GM21723 (cell line): ENCODE measurements around the gene SPECC1.
"Not testable (repeated sequence)": the region's sequence is repeated elsewhere in the genome, so short reads cannot be mapped to it uniquely, and the experiment has no call there.

ENCODE experiments used
- ATAC-seq: cut with Tn5 transposase; IDR thresholded peaks from one replicate; pipeline ENCODE4 v1.9.1; 2021; ENCODE audit warnings: mild to moderate bottlenecking, moderate library complexity; ENCODE audit not compliant: unreplicated experiment

The SPECC1 gene, protein sequence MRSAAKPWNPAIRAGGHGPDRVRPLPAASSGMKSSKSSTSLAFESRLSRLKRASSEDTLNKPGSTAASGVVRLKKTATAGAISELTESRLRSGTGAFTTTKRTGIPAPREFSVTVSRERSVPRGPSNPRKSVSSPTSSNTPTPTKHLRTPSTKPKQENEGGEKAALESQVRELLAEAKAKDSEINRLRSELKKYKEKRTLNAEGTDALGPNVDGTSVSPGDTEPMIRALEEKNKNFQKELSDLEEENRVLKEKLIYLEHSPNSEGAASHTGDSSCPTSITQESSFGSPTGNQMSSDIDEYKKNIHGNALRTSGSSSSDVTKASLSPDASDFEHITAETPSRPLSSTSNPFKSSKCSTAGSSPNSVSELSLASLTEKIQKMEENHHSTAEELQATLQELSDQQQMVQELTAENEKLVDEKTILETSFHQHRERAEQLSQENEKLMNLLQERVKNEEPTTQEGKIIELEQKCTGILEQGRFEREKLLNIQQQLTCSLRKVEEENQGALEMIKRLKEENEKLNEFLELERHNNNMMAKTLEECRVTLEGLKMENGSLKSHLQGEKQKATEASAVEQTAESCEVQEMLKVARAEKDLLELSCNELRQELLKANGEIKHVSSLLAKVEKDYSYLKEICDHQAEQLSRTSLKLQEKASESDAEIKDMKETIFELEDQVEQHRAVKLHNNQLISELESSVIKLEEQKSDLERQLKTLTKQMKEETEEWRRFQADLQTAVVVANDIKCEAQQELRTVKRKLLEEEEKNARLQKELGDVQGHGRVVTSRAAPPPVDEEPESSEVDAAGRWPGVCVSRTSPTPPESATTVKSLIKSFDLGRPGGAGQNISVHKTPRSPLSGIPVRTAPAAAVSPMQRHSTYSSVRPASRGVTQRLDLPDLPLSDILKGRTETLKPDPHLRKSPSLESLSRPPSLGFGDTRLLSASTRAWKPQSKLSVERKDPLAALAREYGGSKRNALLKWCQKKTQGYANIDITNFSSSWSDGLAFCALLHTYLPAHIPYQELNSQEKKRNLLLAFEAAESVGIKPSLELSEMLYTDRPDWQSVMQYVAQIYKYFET

DNA sequence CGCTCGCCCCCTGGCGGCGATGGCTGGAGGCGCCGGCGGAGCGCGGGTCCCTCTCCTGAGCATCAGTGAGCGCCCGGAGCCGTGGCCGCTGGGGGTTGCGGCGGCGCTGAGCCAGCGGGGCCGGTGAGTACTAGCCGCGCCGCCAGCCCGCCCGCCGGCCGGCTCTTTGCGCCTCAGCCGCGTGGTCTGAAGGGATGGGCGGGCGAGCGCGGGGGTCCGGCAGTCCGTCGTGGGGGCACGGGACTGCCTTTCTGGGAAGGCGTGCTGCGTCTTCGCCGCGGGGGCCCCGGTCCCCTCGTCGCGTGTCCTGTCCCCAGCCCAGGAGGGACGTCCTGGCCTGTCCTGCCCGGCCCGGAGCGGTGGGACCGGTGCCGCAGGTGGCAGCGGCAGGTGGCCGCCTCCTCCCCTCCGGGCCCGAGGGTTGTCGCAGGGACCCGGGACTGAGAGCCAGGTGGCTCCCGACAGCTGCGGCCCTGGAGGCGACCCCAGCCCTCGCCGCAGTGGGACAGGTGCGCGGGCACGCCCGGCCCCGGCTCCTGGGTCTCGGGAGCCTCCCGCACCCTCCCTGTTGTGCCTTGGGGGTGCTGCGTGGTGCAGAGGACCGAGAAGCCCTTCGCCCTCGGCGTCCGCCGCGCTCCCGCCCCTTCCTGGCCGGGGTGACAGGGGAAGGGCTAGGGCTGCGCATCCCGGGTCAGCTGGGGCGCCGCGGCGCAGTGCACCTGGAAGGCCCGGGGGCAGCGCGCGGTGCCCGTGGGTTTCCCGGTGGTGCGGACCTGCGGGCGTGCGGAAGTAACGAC, at the start of gene SPECC1:
TSS of gene SPECC1 (plus strand) at position 58 of the 797 bp plus-strand sequence. CDS start 87,293 bp downstream, outside the sequence.
- ATAC-seq, result peak; percentile 91

DNA sequence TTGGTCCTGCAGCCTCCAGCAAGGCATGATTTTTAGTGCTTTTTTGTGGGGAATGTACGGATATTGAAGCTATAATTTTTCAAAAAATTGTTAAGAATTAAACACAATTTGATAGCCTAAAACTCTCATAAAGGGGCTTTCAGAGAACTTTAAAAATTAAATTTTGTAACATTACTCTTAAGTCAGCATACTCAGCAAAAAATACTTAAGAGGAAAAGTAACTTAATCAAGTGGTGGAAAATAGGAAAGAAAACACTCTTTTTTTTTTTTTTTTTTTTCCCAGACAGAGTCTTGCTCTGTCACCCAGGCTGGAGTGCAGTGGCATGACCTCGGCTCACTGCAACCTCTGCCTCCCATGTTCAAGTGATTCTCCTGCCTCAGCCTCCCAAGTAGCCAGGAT, 46.2 kb upstream of the SPECC1 start:
- not testable (repeated sequence) for ATAC-seq

DNA sequence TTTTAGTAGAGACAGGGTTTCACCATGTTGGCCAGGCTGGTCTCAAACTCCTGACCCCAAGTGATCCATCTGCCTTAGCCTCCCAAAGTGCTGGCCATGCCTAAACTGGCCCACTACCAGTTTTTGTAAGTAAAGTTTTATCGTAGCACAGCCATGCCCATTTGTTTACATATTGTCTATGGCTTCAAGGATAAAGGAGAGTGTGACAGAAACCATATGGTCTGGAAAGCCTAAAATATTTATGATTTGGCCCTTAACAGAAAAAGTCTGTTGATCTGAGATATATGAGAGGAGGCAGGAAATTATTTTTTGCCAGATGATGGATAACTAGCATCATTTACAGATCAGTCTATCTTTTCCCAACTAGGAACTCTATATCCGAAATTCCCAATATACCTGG, 36.0 kb upstream of the SPECC1 start:
- no peak for ATAC-seq

DNA sequence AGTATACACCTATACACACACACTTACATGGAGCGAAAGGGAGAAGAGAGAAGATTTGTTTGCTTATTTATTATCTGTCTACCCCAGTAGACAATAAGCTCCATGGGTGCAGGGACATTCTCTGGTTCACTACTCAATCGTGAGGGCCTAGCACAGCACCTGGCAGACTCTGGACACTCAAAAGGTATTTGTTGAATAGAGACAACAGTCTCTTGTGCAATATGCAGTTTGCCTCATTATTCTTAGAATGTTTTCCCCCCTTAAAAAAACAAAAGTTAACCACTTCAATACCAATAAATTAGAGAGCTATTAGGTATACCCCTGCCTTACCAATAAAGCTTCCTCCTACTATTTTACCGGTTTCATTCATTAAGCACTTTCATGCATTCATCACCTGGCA, 33.6 kb upstream of the SPECC1 start:
- no peak for ATAC-seq

DNA sequence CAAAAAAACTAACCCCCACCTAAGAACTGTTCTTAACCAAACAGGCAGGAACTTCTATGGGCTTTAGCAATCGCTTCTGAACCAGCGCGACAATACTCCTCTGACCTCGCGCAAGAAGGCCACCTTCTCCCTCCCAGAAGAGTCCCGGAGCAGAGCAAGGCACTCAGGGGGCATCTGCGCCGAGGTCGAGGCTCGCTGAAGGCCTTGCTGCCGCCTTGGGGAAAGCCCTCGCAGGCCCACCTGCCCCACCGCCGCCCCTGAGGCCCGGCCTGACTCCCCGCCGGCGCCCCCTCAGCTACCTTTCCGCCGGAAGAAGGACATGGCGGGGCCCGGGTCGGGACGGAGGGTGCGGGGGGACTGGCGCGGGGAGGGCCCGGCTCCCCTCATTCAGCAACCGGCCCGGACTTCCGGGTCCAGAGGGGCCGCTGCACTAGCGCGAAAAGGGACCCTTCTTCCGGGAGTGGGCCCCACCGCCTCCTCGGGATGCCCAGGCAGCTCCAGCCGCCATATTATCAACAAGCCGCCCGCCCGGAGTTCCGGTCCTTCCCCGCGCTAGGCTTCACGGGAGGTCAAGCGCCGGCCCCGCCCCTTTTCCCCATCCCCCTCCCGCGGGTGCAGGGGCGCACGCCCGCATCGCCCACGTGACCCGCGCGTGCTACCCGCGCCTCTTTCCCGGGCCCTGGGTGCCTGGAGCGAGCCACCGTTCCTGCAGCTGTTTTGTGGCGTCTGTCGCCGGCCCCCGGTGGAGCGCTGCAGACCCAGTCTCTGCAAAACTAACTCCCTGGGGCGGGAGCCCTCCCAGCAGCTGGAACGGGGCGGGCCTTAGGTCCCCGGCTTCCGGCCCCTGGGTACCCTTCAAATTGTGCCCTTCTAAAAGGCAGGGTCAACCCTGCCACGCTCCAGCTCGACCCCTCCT, 31.6 kb upstream of the SPECC1 start, which contains the start of gene AKAP10:
TSS of gene AKAP10 (minus strand) at position 536 of the 916 bp plus-strand sequence. CDS start at position 387, 149 bp downstream.
- ATAC-seq, result peak; percentile 90

DNA sequence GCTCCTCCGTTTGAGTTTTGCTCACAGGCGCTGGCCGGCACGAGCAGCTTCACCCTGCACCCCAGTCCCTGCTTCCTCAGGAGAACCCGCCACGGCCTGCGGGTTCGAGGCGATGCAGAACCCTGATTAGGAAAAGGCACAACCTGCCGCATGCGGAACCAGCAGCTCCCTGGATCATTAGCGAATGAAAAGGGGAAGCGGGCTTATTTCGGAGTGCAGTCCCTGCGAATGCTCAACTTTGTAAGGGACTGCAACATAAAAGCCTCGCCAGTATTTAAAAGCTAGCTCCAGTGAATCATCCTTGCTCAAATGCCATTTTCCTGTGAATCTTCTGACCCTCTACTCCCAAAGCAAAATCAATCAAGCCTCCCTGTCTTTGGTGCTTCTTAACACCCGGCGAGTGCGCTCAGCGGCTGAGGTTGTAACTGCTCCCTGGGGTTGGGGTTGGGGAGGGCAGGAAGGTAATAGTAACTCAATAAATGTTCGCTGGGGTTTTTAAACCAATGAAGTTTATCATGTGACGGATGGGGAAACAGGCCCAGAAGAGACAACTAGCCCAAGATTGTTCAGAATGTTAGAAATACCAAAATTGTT, 30.9 kb upstream of the SPECC1 start:
- peak; percentile 41 for ATAC-seq

DNA sequence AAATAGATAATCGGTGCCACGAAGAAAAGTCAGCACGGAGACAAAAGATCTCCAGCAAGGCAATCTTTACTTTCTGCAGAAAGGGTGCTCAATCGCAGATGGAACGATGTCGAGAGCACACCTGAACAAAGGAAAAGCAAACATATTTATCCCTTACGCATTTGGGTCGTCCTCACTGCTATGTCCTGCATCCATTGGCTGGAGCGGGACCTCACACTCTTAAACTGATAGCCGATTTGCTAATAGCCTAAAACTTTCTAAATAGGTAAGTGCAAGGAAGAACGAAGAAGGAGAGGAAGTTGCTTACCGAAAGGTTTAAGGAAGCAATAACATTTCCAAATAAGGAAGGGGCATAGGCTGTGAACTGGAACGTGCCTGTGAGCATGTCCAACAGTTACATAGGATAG, 30.4 kb upstream of the SPECC1 start:
- ATAC-seq, result no peak

DNA sequence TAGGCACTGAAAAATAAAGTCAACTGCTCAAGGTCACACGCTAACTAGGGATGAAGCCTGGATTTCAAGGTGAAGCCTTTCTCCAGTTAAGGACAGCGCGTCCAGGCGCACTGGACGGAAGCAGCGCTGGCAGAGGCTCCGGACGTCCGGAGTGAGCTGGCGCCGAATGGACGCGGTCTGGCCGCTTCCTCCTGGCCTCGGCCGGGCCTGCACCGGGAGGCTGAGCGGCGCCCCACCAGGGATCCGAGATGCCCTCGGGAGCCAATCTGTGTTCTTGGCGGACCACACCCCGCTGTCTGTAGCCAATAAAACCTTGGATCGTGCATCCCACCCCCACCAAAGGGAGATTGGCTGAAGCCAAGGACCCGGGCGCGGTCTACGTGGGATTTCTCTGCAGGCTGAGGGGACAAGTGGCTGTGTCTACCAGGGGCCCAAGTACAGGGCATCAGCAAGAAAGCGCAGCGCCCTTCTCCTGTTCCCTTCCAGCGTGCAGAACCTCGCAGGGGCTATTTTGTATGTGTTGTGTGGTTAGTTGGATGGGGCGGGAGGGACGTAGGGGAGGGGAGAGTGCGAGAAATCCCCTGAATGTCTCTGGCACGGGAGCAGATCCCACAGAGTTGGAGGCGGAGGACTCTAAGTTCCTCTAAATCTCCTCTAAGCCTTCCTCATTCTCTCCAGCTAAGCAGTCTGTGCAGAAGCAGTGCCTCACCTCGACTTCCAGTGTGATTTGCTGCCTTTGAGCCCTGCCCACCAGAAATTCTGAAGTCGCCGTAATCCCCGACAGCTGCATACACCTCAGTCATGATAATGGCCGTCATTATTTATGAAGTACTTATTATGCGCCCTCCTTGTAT, 29.0 kb upstream of the SPECC1 start:
- ATAC-seq, result no peak

DNA sequence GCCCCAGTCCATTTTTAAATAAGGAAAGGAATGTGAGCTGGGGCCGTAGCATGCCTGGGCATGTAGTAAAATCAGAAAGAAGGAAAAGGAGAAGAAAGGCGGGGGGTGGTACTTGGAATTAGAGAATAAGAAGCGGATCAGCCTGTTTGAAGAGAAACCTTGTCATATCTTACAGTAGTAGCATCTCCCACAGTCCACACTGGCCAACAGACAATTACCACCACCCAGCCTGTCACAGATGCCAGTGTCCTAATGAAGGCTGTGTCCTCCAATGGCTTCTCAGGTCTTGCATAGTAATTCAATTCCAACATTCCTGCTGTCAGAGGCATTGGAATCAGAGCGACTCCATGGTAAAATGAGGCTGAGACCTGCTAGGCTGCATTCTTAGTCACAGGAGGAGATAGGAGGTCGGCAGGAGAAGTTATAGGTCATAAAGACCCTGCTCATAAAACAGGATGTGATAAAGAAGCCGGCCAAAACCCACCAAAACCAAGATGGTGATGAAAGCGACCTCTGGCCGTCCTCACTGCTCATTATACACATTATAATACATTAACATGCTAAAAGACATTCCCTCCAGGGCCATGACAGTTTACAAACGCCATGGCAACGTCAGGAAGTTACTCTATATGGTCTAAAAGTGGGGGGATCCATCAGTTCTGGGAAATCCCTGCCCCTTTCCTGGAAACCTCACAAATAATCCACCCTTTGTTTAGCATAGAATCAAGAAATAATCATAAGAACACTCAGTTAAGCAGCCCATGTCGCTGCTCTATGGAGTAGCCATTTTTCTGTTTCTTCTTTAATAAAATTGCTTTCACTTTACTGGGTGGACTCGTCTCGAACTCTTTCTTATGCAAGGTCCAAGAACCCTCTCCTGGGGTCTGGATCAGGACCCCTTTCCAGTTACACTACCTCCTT, 22.0 kb upstream of the SPECC1 start:
- ATAC-seq, result no peak

DNA sequence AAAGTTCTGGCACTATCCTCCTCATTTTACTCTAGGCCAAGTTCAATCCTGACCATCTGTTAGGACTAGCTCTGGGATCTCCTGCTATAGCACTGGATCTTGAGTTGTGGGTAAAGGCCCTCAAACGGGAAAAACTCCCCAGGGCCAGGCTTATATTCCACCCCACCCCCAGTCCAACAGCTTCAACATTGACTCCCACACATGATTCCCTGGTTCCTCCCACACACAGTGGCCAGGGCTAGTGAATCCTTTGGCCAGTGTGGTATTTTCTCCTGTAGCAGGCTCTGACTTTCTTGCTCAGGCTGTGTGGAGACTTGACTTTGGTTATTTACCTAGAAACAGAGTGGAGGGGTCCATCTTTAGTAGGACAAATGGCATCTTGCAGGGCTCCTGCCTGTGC, 21.3 kb upstream of the SPECC1 start:
- ATAC-seq, result no peak

DNA sequence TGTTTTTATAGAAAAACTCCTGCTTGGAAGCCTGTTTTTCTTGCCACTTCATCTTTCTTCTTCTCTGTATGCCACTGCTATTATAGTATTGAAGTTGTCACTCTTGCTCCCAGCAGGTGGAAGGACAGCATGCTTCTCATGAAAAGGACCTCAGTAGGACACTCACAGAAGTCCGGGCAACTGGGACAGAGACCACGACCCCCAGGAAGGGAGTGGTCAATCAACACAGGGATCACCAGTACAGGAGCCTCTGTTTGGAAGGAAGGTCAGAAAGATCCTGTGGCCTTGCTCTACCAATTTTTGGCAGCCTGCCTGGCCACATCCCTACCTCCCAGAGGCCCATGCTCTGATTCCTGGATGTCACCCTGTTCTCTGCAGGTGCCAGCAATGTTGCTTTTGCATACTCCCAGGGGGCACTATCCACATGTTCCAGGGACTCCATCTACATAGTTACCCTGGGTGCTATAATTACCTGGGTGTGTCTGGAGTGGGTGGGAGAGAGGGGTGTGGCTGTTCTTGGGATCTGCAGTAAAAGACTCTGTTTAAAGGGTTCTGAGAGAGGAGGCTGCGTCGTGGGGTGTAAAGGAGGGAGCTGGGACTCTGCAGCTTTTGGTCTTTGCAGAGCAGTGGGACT, 17.8 kb upstream of the SPECC1 start:
- ATAC-seq, result no peak

DNA sequence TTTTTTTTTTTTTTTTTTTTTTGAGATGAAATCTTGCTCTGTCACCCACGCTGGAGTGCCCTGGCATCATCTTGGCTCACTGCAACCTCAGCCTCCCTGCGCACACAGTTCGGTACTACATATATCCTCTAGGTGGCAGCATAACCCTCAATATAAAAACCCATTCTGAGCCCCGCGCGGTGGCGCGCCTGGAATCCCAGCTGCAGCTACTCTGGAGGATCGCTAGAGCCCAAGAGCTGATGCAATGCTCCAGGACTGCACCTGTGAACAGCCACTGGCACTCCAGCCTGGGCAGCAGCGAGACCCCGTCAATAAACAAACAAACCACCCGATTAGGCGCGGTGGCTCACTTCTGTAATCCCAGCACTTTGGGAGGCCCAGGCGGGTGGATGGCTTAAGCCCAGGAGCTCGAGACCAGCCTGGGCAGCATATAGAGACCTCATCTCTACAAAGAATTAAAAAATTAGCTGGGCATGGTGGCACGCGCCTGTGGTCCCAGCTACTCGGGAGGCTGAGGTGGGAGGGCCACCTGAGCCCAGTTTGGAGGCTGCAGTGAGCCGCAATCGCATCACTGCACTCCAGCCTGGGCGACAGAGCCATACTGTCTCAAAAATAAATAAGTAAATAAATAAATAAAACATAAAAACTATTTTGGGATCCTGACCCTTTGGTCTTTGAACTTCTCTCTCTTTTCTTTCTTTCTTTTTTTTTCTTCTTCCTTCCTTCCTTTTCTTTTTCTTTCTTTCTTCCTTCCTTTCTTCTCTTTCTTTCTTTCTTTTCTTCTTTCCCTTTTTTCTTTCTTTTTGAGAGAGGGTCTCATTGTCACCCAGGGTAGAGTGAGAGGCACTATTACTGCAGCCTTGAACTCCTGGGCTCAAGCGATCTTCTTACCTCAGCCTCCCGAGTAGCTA, 16.1 kb upstream of the SPECC1 start:
- peak; percentile 75 for ATAC-seq

DNA sequence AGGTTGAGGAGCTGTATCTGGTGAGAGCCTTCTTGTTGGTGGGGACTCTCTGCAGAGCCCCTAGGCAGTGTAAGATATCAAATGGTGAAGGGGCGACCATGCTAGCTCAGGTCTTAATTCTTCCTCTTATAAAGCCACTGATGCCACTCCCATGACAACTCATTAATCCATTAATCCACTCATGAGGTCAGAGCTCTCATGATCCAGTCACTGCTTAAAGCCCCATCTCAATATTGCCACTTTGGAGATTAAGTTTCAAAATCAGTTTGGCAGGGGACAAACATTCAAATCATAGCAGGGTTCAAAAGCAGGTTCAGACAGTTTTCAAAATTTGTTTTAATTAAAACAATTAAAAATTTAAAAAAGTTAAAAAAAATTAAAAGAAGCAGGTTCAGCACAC, 13.1 kb upstream of the SPECC1 start:
- ATAC-seq, result no peak

DNA sequence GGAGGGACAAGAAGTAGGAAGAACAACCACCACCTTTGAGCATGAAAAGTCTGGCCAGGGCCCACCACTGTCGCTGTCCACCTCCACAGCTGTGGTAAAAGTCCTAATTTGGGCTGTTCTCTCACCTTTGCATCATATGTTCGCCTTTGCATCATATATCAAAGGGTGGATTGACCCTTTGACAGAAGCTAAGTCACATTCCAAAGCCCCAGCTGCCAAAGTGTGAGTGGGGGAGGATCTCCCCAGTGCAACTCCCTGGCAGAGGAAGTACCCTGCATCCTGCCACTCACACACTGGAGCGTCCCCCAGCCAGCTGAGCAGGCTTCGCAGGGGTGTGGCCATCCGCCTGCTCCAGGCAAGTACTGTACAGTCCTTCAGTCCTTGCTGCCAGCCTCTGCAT, 12.7 kb upstream of the SPECC1 start:
- no peak for ATAC-seq

DNA sequence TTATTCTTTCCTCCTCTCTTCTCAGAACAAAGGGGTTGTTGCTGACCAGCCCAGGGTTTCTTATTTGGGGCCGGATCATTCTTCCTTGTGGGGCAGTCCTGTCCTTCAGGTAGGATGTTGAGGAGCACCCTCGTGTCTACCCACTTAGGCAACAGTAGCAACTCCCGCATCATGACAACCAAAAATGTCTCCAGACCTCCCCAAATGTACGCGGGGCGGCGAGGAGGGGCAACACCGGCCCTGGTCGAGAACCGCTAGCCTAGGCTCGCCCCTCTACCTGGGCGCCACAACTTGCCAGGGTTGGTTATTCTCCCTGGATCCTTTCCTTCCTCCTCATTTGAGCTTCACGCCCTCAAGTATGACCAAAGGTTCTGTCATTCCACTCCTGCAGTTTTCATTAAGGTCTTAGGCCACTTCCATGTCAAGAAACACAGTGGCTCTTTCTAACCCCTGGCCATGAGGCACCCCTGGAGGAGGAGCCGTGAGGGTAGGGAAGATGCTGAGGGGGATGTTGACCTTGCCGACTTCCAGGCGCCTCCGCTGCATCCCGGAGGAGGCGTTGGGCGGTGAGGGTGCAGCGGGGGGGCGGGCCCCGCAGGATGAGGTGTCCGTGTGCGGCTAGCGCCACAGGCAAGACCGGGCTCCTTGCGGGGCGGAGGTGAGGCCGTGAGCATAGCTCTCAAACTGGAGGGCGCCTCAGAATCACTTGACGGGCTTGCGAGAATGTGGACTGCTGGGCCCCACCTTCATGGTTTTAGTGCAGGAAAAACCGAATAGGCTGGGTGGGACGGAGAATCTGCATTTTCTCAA, 712 bp upstream of the SPECC1 start:
- peak; percentile 35 for ATAC-seq
